Fibroblast of lung (primary cell): Measurements from ENCODE around the gene ANKRD34C. TPM values are rescaled to one million over a fixed set of nuclear protein-coding genes. Genes with fewer than 3 reads are reported as not detected.

Experiments used
- DNase-seq, 2 donors: peaks; one replicate each; pipeline versions ENCODE4 v3.0.0 to v3.0.0-alpha.2; 2010; ENCODE audit warnings: low read depth in 2 of 2
- H2AFZ ChIP-seq: 2 replicates; pipeline ENCODE4 v1.5.1; 2012; ENCODE audit warnings: low read length, control low read depth, inconsistent platforms
- H3K27ac ChIP-seq: 2 replicates; pipeline ENCODE4 v1.5.1; 2011; ENCODE audit warnings: low read length, control low read depth; ENCODE audit not compliant: insufficient read depth
- H3K27me3 ChIP-seq: 2 replicates; pipeline ENCODE4 v1.5.1; 2011; ENCODE audit warnings: mild to moderate bottlenecking, low read length; ENCODE audit not compliant: control insufficient read depth, insufficient read depth
- H3K36me3 ChIP-seq: 2 replicates; pipeline ENCODE4 v1.5.1; 2011; ENCODE audit warnings: low read length; ENCODE audit not compliant: control insufficient read depth, insufficient read depth
- H3K4me1 ChIP-seq: 2 replicates; pipeline ENCODE4 v1.5.1; 2011; ENCODE audit warnings: low read length; ENCODE audit not compliant: control insufficient read depth, insufficient read depth; ENCODE audit errors: extremely low read depth
- H3K4me2 ChIP-seq: 2 replicates; pipeline ENCODE4 v1.5.1; 2011; ENCODE audit warnings: low read length, control low read depth; ENCODE audit not compliant: insufficient read depth; ENCODE audit errors: extremely low read depth
- H3K4me3 ChIP-seq, 4 experiments: fragments of 200-600 bp in 1 of 4; sonication (generic) in 1 of 4; replicated peaks in 1 of 4; 2 replicates each; pipeline ENCODE4 v1.5.1; 2011 to 2016; ENCODE audit warnings: low read length in 4 of 4, low read depth in 3 of 4, mild to moderate bottlenecking in 3 of 4, control low read depth in 2 of 4, inconsistent platforms in 1 of 4, mixed read lengths in 1 of 4; ENCODE audit not compliant: insufficient read depth in 1 of 4; ENCODE audit errors: control extremely low read depth in 1 of 4
- H3K79me2 ChIP-seq: 2 replicates; pipeline ENCODE4 v1.5.1; 2012; ENCODE audit warnings: mild to moderate bottlenecking, low read length, inconsistent platforms; ENCODE audit not compliant: control insufficient read depth, insufficient read depth
- H3K9ac ChIP-seq: 2 replicates; pipeline ENCODE4 v1.5.1; 2011; ENCODE audit warnings: mild to moderate bottlenecking, low read length, control low read depth; ENCODE audit not compliant: insufficient read depth
- H3K9me3 ChIP-seq: 2 replicates; pipeline ENCODE4 v1.5.1; 2012; ENCODE audit warnings: low read depth, low read length; ENCODE audit not compliant: control insufficient read depth, insufficient read depth
- H4K20me1 ChIP-seq: 2 replicates; pipeline ENCODE4 v1.5.1; 2011; ENCODE audit warnings: low read length; ENCODE audit not compliant: control insufficient read depth, insufficient read depth; ENCODE audit errors: extremely low read depth
- EZH2 ChIP-seq: IDR thresholded peaks from 2 replicates; pipeline ENCODE4 v1.5.1; 2012; ENCODE audit warnings: low read length, control low read depth, mild to moderate bottlenecking; ENCODE audit errors: missing control alignments
- polyA plus RNA-seq, 2 donors: library from polyadenylated mRNA; depleted of rRNA in 1 of 2; stranded (reverse) in 1 of 2; unstranded in 1 of 2; fragments of >200 nt; gene quantifications; 2 replicates each; pipeline ENCODE4 v1.2.1, GENCODE V29; 2011 to 2012; ENCODE audit warnings: missing spikeins in 1 of 2
- total RNA-seq: library from RNA; depleted of rRNA; stranded (reverse); fragments of >200 nt; gene quantifications from 2 replicates; pipeline ENCODE4 v1.2.1, GENCODE V29; 2014
- TF ChIP-seq, protein P1 (sequence below), 2 donors: IDR thresholded peaks in 1 of 2; conservative IDR thresholded peaks in 1 of 2; 1 replicate in 1 of 2; 2 replicates in 1 of 2; pipeline ENCODE4 v1.5.1; 2011 to 2012; ENCODE audit warnings: low read length in 2 of 2, control low read depth in 1 of 2, inconsistent platforms in 1 of 2, low read depth in 1 of 2, mild to moderate bottlenecking in 1 of 2

ANKRD34C gene
- total and polyA plus RNA-seq, 2 donors (not counting 1 experiment from before 2014, with no cell fraction given): not detected

DNA sequence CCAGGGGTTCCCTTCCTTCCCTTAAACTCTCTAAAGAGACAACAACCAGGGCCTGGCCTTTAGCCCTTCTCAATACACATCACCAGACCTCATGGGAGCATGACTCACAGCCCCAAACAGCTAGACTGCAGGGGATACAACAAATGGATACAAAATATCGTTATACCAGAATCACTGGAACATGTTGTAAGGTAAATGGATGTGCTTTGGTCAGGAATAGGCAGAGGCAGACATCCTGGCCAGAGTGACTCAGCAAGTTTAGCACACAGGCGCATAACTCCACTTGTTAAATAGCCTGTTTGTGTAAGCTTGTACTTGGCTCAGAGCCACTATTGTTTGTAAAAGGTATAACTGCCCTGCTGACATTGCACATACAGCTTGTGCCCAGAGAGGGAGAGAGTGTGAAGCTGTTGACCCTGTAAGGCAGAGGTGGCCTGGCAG lies 46.7 kb downstream of the ANKRD34C start:
- H3K9ac ChIP-seq: no peak overlapping the region
- H3K4me3 ChIP-seq: no peak overlapping the region
- H3K4me2 ChIP-seq: no peak overlapping the region
- no peaks in the 10 kb centered on the region for H4K20me1 ChIP-seq
- peaks cover 2% of the 10 kb centered on the region for H3K4me1 ChIP-seq
- DNase-seq: peak; percentile 71 to 81
- H2AFZ ChIP-seq: no peak overlapping the region
- TF ChIP-seq, protein P1, sequence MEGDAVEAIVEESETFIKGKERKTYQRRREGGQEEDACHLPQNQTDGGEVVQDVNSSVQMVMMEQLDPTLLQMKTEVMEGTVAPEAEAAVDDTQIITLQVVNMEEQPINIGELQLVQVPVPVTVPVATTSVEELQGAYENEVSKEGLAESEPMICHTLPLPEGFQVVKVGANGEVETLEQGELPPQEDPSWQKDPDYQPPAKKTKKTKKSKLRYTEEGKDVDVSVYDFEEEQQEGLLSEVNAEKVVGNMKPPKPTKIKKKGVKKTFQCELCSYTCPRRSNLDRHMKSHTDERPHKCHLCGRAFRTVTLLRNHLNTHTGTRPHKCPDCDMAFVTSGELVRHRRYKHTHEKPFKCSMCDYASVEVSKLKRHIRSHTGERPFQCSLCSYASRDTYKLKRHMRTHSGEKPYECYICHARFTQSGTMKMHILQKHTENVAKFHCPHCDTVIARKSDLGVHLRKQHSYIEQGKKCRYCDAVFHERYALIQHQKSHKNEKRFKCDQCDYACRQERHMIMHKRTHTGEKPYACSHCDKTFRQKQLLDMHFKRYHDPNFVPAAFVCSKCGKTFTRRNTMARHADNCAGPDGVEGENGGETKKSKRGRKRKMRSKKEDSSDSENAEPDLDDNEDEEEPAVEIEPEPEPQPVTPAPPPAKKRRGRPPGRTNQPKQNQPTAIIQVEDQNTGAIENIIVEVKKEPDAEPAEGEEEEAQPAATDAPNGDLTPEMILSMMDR (conservative IDR thresholded peaks at IDR 0.05 in 1 of 2, IDR thresholded peaks at IDR 0.05 in 1 of 2; ENCODE audit: low read depth in 1 of 2, low read length in 2 of 2): no peak
- no peak for TF ChIP-seq EZH2
- H3K27me3 ChIP-seq: no peaks in the 10 kb centered on the region
- H3K36me3 ChIP-seq: no peaks in the 10 kb centered on the region
- H3K27ac ChIP-seq: no peak overlapping the region
- no peaks in the 10 kb centered on the region for H3K79me2 ChIP-seq
- no peaks in the 10 kb centered on the region for H3K9me3 ChIP-seq

Other genes with a start within 250 kb of the ANKRD34C start
- gene RASGRF1, start 191.9 kb upstream of the ANKRD34C start, total RNA-seq: not detected in 2 replicates
- gene RASGRF1, start 191.9 kb upstream of the ANKRD34C start, polyA plus RNA-seq: 0.02 and 0.09 TPM in 2 replicates
- 82.2 and 118 TPM in 2 replicates for gene TMED3, start 28.4 kb downstream of the ANKRD34C start, total RNA-seq
- 138 and 143 TPM in 2 replicates for gene TMED3, start 28.4 kb downstream of the ANKRD34C start, polyA plus RNA-seq
- 0.26 and 0.33 TPM in 2 replicates for gene MINAR1, start 149.6 kb downstream of the ANKRD34C start, total RNA-seq
- 0.24 and 0.58 TPM in 2 replicates for gene MINAR1, start 149.6 kb downstream of the ANKRD34C start, polyA plus RNA-seq